IPS-NIHi7 (cell line): Measurements from ENCODE around the gene GRIN1.

Experiments
- DNase-seq: peaks from one replicate; pipeline ENCODE4 v3.0.0; 2012; ENCODE audit warnings: mixed read lengths; ENCODE audit errors: extremely low spot score

GRIN1 gene

GRCh38 chr9:137164370-137165249 lies 25.7 kb downstream of the GRIN1 start:
- DNase-seq, result no peak

- no peak for DNase-seq
These were observed 26.4 kb downstream of the GRIN1 start for GRCh38 chr9:137165250-137165836.

- no peak for DNase-seq
These were observed 27.7 kb downstream of the GRIN1 start for GRCh38 chr9:137166380-137167229.

DNA sequence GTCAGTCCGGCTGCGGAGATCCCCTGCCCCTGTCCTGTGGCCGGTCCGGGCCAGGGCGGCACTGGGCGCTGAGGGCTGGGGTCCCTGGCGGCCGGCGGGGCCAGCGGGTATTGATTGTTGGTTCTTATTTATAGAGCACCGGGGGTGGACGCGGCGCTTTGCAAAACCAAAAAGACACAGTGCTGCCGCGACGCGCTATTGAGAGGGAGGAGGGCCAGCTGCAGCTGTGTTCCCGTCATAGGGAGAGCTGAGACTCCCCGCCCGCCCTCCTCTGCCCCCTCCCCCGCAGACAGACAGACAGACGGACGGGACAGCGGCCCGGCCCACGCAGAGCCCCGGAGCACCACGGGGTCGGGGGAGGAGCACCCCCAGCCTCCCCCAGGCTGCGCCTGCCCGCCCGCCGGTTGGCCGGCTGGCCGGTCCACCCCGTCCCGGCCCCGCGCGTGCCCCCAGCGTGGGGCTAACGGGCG lies 28.4 kb downstream of the GRIN1 start:
- DNase-seq, result no peak

DNA sequence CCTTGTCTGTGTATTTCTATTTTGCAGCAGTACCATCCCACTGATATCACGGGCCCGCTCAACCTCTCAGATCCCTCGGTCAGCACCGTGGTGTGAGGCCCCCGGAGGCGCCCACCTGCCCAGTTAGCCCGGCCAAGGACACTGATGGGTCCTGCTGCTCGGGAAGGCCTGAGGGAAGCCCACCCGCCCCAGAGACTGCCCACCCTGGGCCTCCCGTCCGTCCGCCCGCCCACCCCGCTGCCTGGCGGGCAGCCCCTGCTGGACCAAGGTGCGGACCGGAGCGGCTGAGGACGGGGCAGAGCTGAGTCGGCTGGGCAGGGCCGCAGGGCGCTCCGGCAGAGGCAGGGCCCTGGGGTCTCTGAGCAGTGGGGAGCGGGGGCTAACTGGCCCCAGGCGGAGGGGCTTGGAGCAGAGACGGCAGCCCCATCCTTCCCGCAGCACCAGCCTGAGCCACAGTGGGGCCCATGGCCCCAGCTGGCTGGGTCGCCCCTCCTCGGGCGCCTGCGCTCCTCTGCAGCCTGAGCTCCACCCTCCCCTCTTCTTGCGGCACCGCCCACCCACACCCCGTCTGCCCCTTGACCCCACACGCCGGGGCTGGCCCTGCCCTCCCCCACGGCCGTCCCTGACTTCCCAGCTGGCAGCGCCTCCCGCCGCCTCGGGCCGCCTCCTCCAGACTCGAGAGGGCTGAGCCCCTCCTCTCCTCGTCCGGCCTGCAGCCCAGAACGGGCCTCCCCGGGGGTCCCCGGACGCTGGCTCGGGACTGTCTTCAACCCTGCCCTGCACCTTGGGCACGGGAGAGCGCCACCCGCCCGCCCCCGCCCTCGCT lies 29.0 kb downstream of the GRIN1 start:
- peak; percentile 42 for DNase-seq

DNA sequence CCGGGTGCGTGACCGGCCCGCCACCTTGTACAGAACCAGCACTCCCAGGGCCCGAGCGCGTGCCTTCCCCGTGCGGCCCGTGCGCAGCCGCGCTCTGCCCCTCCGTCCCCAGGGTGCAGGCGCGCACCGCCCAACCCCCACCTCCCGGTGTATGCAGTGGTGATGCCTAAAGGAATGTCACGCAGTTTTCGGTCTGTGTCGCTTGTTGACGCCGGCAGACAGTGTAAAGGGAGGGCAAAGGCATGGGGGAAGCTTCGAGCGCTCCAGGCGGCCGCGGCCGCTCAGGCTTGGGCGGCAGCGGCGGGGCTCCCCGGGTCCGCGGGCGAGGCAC lies 29.6 kb downstream of the GRIN1 start:
- DNase-seq, result no peak

DNA sequence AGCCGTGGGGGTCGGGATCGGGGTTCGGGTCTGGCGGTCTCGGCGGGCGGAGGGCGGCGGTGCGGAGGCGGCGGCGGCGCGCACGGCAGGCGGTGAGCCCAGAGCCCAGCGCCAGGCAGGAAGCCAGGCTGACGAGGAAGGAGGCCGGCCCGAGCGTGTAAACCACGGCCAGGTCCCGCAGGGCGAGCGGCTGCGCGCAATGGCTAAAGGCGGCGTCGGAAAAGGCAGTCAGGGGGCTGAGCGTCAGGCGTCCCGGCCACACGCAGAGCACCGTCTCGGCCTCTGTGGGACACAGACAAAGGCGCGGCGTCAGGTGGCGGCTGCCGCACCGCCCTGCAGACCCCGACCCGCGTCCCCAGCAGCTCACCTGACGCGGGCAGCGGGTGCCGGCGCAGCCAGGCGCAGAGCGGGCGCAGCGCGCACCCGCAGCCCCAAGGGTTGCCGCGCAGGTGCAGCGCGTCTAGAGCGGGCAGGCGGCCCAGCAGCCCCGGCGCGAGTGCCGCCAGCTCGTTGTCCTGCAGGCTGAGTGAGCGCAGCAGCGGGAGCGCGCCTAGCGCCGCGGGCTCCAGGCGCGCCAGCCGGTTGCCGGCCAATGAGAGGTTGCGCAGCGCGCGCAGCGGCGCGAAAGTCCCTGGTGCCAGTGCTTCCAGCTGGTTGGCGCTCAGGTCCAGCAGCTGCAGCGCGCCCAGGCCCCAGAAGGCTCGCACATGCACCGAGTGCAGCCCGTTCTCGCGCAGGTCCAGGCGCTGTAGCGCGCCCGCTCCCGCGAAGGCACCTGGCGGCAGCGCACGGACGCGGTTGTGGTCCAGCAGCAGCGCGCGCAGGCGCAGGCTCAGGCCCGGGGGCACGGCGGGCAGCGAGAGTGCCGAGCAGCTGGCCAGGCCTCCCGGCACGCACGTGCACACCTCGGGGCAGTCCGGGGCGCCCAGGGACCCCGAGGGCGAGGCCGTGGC lies 30.2 kb downstream of the GRIN1 start:
- DNase-seq, result peak; percentile 88

DNA sequence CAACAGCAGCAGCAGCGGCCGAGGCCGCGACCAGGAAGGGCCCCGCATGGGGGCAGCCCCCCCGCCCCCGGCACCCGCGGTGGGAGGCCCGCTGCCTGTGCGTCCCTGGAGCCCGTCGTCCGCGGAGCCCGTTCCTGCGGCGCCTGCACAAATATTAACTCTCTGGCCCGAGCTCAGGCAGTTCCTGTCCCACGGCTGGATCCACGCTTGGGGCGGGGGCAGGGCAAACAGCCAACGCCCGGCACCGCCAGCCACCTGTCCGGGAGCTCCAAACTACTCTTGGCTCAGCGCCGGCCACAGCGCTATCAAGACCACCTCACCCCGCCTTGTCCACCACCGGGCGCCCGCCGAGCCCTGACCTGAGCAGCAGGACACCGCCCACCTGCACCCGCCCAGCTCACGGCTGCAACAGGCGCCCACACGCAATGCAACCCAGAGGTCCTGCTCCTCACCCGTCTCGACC lies 31.0 kb downstream of the GRIN1 start, which contains the start of gene LRRC26:
LRRC26 (minus strand) TSS at position 156 of the 463 bp plus-strand sequence; CDS start at position 48, 108 bp downstream.
- DNase-seq, result peak; percentile 23

DNA sequence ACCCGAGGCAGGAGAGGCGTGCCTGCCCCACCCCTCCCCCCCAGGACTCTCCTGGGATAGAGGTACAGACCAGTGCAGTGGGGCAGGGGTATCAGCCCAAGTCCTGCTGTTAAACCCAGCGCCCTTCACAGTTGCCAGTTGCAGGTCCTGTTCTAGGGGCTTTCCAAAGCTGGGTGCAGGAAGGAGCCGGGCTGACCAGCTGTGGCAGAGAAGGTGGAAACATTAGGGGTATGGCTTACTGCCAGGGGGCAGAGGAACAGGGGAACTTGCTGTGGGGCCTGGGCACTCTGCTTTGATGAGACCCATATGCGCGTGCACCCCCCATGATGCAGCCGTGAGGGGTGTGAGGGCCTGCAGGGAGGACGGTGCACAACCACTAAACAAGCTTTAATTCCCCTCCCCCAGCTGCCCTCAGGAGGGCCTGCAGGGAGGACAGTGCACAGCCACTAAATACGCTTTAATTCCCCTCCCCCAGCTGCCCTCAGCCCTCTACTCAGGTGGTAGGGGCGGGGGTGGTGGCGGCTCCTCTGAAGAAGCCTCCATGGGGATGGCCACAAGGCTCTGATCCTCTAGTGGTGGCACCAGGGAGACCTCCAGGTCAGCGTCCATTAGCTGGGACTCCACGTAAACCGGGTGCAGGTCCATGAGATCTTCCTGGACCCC lies 31.7 kb downstream of the GRIN1 start:
- DNase-seq, result no peak

DNA sequence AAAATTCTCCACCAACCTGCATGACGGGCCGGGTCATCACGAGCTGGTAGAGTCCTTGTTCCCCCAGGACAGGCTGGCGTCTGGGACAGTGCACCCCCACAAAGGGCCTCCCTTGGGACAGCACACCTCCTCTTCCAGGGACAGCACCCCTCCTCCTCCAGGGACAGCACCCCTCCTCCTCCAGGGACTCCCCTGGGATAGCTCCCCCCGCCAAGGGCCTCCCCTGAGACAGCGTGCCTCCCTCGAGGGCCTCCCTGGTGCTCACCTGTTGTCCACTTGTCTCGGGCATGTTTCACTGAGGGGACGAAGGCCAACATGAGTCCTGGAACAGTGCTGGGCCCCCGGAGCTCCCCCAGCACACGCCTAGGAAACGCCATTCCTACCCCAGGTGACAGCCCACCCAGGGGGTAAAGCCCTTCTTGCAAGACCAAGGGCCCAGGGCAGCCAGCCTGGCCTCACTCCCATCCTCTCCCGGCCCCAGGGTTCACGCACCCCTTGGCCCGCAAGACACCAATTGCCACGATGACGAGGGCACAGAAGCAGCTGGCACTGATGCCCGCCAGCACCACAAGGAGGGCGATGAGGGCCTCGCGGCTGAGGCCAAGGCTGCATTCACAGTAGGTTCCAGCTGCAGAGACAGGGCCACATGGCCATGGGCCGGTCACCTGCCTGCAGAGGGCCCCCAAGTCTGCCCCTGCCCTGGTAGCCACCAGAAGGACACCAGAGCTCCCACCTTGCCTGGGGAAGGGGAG lies 32.4 kb downstream of the GRIN1 start:
- DNase-seq, result no peak

DNA sequence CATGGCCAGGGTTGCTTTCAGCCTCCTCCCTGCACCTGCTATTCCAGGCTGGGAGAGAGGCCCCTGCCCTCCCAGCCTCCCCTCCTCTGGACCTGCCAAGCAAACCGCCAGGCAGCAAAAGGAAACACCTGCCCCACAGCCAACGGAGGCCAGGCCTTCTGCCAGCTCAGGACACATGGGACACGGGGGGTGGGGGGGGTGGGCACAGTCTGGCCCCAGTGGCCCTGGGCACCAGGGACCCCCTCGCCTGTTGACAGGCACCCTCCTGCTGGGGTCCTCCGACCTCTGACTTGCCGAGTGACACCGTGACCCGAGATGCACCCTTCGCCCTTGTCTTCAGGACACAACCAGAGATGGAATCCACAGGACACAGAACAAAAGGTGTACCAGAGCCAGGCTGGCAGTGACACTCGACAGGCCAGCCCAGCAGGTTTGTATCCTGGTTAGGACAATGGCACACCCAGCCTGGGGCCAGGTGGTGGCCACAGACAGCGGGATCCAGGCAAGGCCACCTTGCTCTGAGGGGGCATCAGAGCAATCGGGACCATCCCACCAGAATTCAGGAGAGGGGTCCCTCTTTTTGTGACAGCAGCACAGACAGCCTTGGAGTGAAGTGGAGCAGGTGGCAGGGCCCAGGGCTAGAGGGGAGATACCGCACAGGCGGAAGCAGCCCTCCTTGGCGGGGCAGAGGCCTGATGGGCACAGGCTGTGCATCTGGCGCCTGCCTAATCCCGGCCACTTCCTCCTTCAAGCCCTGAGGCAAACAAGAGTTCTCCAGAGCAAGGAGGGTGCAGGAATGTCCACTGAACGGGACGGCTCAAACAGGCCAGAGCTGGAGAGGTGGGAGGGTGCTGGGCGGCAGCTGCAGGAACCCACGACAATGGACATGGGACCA lies 34.2 kb downstream of the GRIN1 start:
- DNase-seq, result no peak

DNA sequence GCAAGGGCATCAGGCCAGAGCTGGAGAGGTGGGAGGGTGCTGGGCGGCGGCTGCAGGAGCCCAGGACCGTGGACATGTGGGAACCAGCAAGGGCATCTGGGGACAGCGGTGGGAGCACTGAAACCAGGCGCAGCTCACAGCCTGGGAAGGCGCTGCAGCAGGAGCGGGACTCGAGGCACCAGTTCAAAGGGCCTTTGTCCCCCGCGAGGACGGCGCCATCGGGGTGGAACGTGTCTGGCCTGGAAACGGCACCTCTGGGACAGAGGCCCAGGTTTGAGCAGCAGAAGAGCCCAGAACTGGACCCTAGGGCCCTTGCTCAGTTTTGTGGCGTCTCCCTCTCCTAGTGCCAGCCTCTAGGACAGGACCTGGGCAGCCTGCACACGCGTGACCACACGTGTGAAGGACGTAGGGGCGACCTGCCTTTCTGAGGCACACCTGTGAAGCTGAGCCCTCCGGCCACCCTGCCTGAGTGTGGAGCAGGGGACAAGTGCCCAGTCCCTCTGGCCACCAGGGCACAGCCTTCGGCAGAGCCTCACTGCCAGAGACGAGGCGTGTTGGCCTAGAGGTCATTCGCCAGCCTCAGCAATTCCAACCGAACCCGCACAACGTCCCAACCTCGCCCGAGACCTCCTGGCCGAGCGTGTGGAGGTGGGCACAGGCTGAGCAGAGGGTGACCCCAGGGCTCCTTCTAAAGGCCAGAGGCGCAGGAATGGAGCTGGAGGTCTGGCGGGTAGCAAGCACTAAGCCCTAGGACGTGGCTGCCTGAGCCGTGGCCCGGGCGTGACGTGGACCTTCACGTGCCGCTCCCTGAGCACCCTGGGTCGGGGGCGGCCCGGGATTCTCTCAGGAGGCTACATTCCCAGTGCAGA lies 35.1 kb downstream of the GRIN1 start:
- DNase-seq, result no peak

- DNase-seq, result peak; percentile 58
These were observed 35.9 kb downstream of the GRIN1 start for GRCh38 chr9:137174722-137175293.

GRCh38 chr9:137175345-137175961 lies 36.5 kb downstream of the GRIN1 start:
- DNase-seq, result peak; percentile 78

DNA sequence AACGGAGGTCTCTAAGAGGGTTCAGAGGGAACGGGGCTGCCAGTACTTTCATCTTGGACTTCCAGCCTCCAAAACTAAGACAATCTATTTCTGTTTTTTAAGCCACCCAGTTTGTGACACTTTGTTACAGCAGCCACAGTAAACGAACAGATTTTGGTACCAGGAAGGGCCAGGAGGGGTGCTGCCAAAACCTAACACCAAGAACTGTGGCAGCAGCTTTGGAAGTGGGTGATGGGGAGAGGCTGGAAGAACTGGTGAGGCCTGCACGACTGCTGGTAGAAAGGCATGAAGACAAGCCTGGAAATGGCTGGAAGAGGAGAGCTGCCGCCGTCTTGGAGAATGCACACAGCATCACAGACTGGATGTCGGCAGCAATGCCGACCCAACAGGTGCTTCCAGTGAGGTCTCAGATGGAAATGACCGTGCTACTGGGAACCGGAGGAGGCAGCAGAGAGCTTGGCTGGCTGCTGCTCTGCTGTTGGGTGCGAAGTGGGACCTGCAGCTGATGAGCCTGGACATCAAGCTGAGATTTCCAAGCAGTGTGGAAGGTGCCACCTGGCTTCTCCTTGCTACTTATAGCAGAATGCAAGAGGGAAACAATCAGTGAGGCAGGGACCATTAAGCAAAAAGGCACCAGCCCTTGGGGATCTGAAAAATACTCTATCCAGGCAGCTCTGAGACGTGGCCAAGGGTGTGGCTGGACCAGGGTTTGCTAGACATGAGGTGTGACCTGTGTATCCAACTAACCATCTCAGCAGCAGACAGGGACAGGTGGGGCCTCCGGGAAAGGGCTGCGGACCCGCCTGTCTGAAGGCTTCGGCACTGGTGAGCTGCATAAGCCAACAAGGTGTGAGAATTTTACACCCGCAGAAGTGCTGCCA lies 37.6 kb downstream of the GRIN1 start:
- DNase-seq, result peak; percentile 84
